ENCODE results near the gene DLEC1.

The DLEC1 gene

GRCh38 chr3:37992271-37993066, 46.5 kb upstream of the DLEC1 start:
- Mint-ChIP-seq H3K9me3 (no peaks in the 10 kb centered on the region), H3K27me3 (ENCODE audit: low read depth, poor library complexity) (peaks cover 38% of the 10 kb centered on the region), H3K4me1 (peaks cover 45% of the 10 kb centered on the region), H3K36me3 (ENCODE audit: low read depth) (peaks cover 16% of the 10 kb centered on the region), H3K27ac (no peak overlapping the region), H3K4me3 (no peak overlapping the region)
- DNase-seq, result no peak
- no peak for TF ChIP-seq CTCF (IDR thresholded peaks at IDR 0.05)

DNA sequence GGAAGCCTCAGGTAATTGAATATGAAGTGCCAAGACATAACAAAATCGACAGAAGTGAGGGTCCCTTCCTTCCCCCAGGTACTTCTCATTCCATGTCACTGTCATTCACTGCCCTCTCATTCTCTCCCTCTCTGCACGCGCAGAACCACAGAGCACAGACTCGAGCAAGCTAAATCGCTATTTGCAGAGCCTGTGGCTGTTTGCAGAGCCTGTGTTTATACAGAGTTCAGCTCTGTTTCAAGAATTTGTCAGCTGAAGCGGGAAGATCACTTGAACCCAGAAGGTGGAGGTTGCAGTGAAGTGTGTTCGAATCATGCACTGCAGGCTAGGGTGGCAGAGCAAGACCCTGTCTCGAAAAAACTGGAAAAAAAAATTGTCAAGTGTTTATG, 45.9 kb upstream of the DLEC1 start:
- DNase-seq, result no peak
- peak overlapping the region; percentile 84 for H3K4me3 Mint-ChIP-seq
- H3K27ac Mint-ChIP-seq, result peak overlapping the region; percentile 52
- H3K36me3 Mint-ChIP-seq (ENCODE audit: low read depth), result peaks cover 16% of the 10 kb centered on the region
- peaks cover 42% of the 10 kb centered on the region for H3K4me1 Mint-ChIP-seq
- peaks cover 38% of the 10 kb centered on the region for H3K27me3 Mint-ChIP-seq (ENCODE audit: low read depth, poor library complexity)
- no peaks in the 10 kb centered on the region for H3K9me3 Mint-ChIP-seq
- no peak for TF ChIP-seq CTCF (IDR thresholded peaks at IDR 0.05)

DNA sequence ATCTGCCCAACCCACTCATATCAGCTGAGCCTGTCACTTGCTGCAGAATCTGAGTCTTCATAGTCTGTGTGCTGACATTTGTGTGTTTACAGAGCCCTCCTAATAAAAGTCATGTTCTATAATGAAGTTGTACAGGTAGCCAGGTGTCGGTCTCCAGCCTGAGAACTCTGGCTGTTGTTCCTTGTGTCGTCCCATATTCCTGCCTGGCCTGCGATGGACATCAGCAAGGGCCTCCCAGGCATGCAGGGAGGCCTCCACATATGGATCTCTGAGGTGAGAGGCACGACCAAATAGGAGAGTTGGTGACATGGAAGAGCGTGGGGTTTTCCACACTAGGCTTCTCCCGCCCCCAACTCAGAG, 45.6 kb upstream of the DLEC1 start:
- H3K27ac Mint-ChIP-seq, result no peak overlapping the region
- H3K36me3 Mint-ChIP-seq (ENCODE audit: low read depth), result peaks cover 16% of the 10 kb centered on the region
- DNase-seq, result no peak
- H3K4me1 Mint-ChIP-seq, result peaks cover 40% of the 10 kb centered on the region
- H3K27me3 Mint-ChIP-seq (ENCODE audit: low read depth, poor library complexity), result peaks cover 38% of the 10 kb centered on the region
- peak overlapping the region; percentile 84 for H3K4me3 Mint-ChIP-seq
- no peaks in the 10 kb centered on the region for H3K9me3 Mint-ChIP-seq
- no peak for TF ChIP-seq CTCF (IDR thresholded peaks at IDR 0.05)

GRCh38 chr3:37993820-37994638, 45.0 kb upstream of the DLEC1 start:
- DNase-seq, result peak; percentile 52
- Mint-ChIP-seq H3K4me1 (peaks cover 43% of the 10 kb centered on the region), H3K4me3 (peak overlapping the region; percentile 84), H3K27me3 (ENCODE audit: low read depth, poor library complexity) (peaks cover 38% of the 10 kb centered on the region), H3K9me3 (no peaks in the 10 kb centered on the region), H3K36me3 (ENCODE audit: low read depth) (peaks cover 16% of the 10 kb centered on the region), H3K27ac (peak overlapping the region; percentile 90)
- TF ChIP-seq CTCF (IDR thresholded peaks at IDR 0.05), result no peak

GRCh38 chr3:37994639-37994972, 44.4 kb upstream of the DLEC1 start:
- H3K4me1 Mint-ChIP-seq, result peaks cover 43% of the 10 kb centered on the region
- DNase-seq, result no peak
- no peaks in the 10 kb centered on the region for H3K9me3 Mint-ChIP-seq
- peaks cover 19% of the 10 kb centered on the region for H3K36me3 Mint-ChIP-seq (ENCODE audit: low read depth)
- no peak for TF ChIP-seq CTCF (IDR thresholded peaks at IDR 0.05)
- peaks cover 41% of the 10 kb centered on the region for H3K27me3 Mint-ChIP-seq (ENCODE audit: low read depth, poor library complexity)
- no peak overlapping the region for H3K27ac Mint-ChIP-seq
- peak overlapping the region; percentile 84 for H3K4me3 Mint-ChIP-seq

Measured in nephron progenitor cell (in vitro differentiated cells).